ENCODE measurements around the gene OBSCN.

GRCh38 chr1:228353601-228354371 is 145.9 kb downstream of the OBSCN start:
- TF ChIP-seq CTCF (IDR thresholded peaks at IDR 0.05; ENCODE audit: insufficient read depth, low read depth, low read length) = no peak
- no peak for TF ChIP-seq EZH2 (IDR thresholded peaks at IDR 0.05; ENCODE audit: insufficient read depth, low read length)
